K562 (cell line): ENCODE data around the gene CGB8. TPM values are rescaled to one million over a fixed set of nuclear protein-coding genes. Genes with fewer than 3 reads are reported as not detected.
"Not testable (repeated sequence)": the region's sequence is repeated elsewhere in the genome, so short reads cannot be mapped to it uniquely, and the experiment has no call there.

Source experiments
- ATF1 ChIP-seq, 2 experiments: fragments of 450-650 bp in 1 of 2; IDR thresholded peaks; 2 replicates each; pipeline ENCODE4 v1.6.1; 2016; ENCODE audit warnings: missing compliant biosample characterization in 1 of 2, missing genetic modification characterization in 1 of 2
- BDP1 ChIP-seq: IDR thresholded peaks from 3 replicates; pipeline ENCODE4 v1.6.1; 2011; ENCODE audit not compliant: insufficient read length, insufficient read depth
- CC2D1A ChIP-seq: fragments of 450-650 bp; IDR thresholded peaks from 2 replicates; pipeline ENCODE4 v1.6.1; 2017; ENCODE audit warnings: mild to moderate bottlenecking
- CSDE1 ChIP-seq, 2 experiments: fragments of 450-650 bp; IDR thresholded peaks; 2 replicates each; pipeline ENCODE4 v1.6.1; 2016; ENCODE audit warnings: mild to moderate bottlenecking in 1 of 2
- CTCF ChIP-seq, 3 experiments: IDR thresholded peaks in 2 of 3; conservative IDR thresholded peaks in 1 of 3; 2 replicates each; pipeline ENCODE4 v1.5.1; 2011 to 2012; ENCODE audit warnings: low read length in 3 of 3, mild to moderate bottlenecking in 3 of 3, control low read depth in 2 of 3, improper control_type of control experiment in 1 of 3, inconsistent platforms in 1 of 3, low read depth in 1 of 3, mixed read lengths in 1 of 3, moderate library complexity in 1 of 3; ENCODE audit not compliant: insufficient read depth in 2 of 3
- CXXC5 ChIP-seq: fragments of 250-450 bp; sonication (Bioruptor Pico); IDR thresholded peaks from 2 replicates; pipeline ENCODE4 v1.8.0; 2022; ENCODE audit warnings: inconsistent platforms, mild to moderate bottlenecking, moderate library complexity
- HDAC1 ChIP-seq, 2 experiments: fragments of 450-650 bp; IDR thresholded peaks; 2 replicates each; pipeline ENCODE4 v1.6.1; 2016 to 2017; ENCODE audit warnings: inconsistent platforms in 1 of 2, mild to moderate bottlenecking in 1 of 2, moderate library complexity in 1 of 2
- JUN ChIP-seq, 2 experiments: sonication (generic) in 1 of 2; formaldehyde crosslinking in 1 of 2; IDR thresholded peaks; 2 replicates each; pipeline versions ENCODE4 v1.6.1 to v1.8.0; 2012 to 2022; ENCODE audit warnings: borderline replicate concordance in 2 of 2, mild to moderate bottlenecking in 2 of 2, improper control_type of control experiment in 1 of 2, low read depth in 1 of 2, low read length in 1 of 2, missing genetic modification reagents in 1 of 2
- LEF1 ChIP-seq: fragments of 450-650 bp; IDR thresholded peaks from 2 replicates; pipeline ENCODE4 v1.6.1; 2016; ENCODE audit warnings: mild to moderate bottlenecking
- MYC ChIP-seq, 2 experiments: fragments of 250-450 bp in 1 of 2; sonication (Bioruptor Pico) in 1 of 2; IDR thresholded peaks; 2 replicates each; pipeline versions ENCODE4 v1.5.1 to v1.6.1; 2012 to 2021; ENCODE audit warnings: low read depth in 2 of 2, borderline replicate concordance in 1 of 2, improper control_type of control experiment in 1 of 2, low read length in 1 of 2, mild to moderate bottlenecking in 1 of 2, moderate library complexity in 1 of 2
- POLR2H ChIP-seq: IDR thresholded peaks from 2 replicates; pipeline ENCODE4 v1.6.1; 2016; ENCODE audit warnings: missing genetic modification characterization, low read depth, mild to moderate bottlenecking, control low read depth, missing compliant biosample characterization, moderate library complexity
- SMC3 ChIP-seq: conservative IDR thresholded peaks from 2 replicates; pipeline ENCODE4 v1.6.1; 2011; ENCODE audit warnings: low read depth, low read length, improper control_type of control experiment; ENCODE audit not compliant: insufficient read depth
- SP1 ChIP-seq: sonication (generic); formaldehyde crosslinking; IDR thresholded peaks from 2 replicates; pipeline ENCODE4 v1.8.1; 2022; ENCODE audit warnings: mild to moderate bottlenecking, missing genetic modification reagents
- TCF7 ChIP-seq: sonication (generic); IDR thresholded peaks from 2 replicates; pipeline ENCODE4 v1.6.1; 2016; ENCODE audit warnings: antibody characterized with exemption, borderline replicate concordance
- YY1 ChIP-seq, 3 experiments: IDR thresholded peaks; 2 replicates each; pipeline ENCODE4 v1.6.1; 2011; ENCODE audit warnings: low read length in 2 of 3, mild to moderate bottlenecking in 2 of 3, moderate library complexity in 2 of 3, borderline replicate concordance in 1 of 3, control low read depth in 1 of 3, low read depth in 1 of 3; ENCODE audit not compliant: insufficient read depth in 3 of 3, insufficient replicate concordance in 2 of 3, control insufficient read depth in 1 of 3, insufficient read length in 1 of 3; ENCODE audit errors: extremely low read depth in 1 of 3
- polyA plus RNA-seq, 8 experiments: library from polyadenylated mRNA; depleted of rRNA in 4 of 8; stranded (reverse) in 5 of 8; unstranded in 3 of 8; fragments of >200 nt; fragmentation: Nextera tagmentation in 2 of 8; fragmentation: Illumina TruSeq in 1 of 8; extraction: Ambion mirVana in 2 of 8; extraction: Trizol in 1 of 8; gene quantifications; 2 replicates each; pipeline versions ENCODE4 v1.2.1 to v1.2.3, GENCODE V29; 2011 to 2014; ENCODE audit warnings: inconsistent platforms in 1 of 8, missing spikeins in 1 of 8
- total RNA-seq, 7 experiments: library from RNA; depleted of rRNA in 6 of 7; stranded (reverse); fragments of >200 nt in 6 of 7; fragmentation: Illumina TruSeq in 2 of 7; extraction: Trizol in 2 of 7; gene quantifications; 2 replicates each; pipeline versions ENCODE4 v1.2.1 to v1.2.3, GENCODE V29; 2011 to 2021; ENCODE audit warnings: low replicate concordance in 1 of 7
- TF ChIP-seq, protein P1 (sequence below): fragments of 450-650 bp; IDR thresholded peaks from 2 replicates; pipeline ENCODE4 v1.6.1; 2016
- TF ChIP-seq, protein P2 (sequence below): IDR thresholded peaks from 3 replicates; pipeline ENCODE4 v1.6.1; 2011; ENCODE audit warnings: borderline replicate concordance, mild to moderate bottlenecking, moderate library complexity; ENCODE audit not compliant: insufficient read length; ENCODE audit errors: extremely low read depth
- TF ChIP-seq, protein P3 (sequence below): fragments of 450-650 bp; conservative IDR thresholded peaks from 2 replicates; pipeline ENCODE4 v1.6.1; 2016; ENCODE audit warnings: missing genetic modification characterization, low read depth, mild to moderate bottlenecking, control low read depth, missing compliant biosample characterization

CGB8 gene
- total and polyA plus RNA-seq, 9 of the 15 experiments (the other 6 are each of a cell fraction or from before 2014, with no cell fraction given), result not detected

DNA sequence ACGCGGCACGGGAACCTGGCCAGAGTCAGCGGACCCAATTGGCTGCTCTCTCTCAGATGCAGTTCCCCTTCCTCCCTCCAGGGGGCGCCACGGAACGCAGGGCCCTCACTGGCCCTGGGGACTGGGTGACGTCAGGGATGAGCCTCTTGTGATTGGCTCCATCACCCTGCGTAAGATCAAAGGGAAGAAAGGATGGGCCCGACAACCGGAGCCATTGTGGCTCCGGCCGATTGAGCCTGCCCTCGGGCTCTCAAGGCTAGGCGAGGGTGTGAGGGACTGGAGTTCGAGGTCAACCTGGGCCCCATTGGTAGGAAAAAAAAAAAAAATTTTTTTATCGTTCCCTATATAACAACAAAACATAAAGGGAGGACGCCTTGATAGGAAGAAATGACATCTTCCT lies 12.1 kb downstream of the CGB8 start, which contains the start of gene CGB1 (continued):
- TF ChIP-seq CTCF (IDR thresholded peaks at IDR 0.05 in 2 of 3, conservative IDR thresholded peaks at IDR 0.05 in 1 of 3; ENCODE audit: insufficient read depth in 2 of 3, low read depth in 1 of 3, low read length in 3 of 3) (peak; percentile 72 to 93 (median 89)), ATF1 (CRISPR knock-in tag; IDR thresholded peaks at IDR 0.05) (peak; percentile 52; the same call in 1 of the 2 replicates), ATF1 (tag; IDR thresholded peaks at IDR 0.05) (peak; percentile 95), JUN (IDR thresholded peaks at IDR 0.05; ENCODE audit: borderline replicate concordance, low read depth, low read length) (peak; percentile 8; the same call in 1 of the 2 replicates), CSDE1 (IDR thresholded peaks at IDR 0.05) (peak in 1 of 2 experiments; percentile 53; a peak in 1 of 4 replicates), CC2D1A (peak; percentile 30; the same call in 1 of the 2 replicates), CXXC5 (CRISPR knock-in tag) (peak; percentile 90), TCF7 (peak; percentile 99), YY1 (IDR thresholded peaks at IDR 0.05; ENCODE audit: borderline replicate concordance in 1 of 3, control insufficient read depth in 1 of 3, extremely low read depth in 1 of 3, insufficient read depth in 3 of 3, insufficient read length in 1 of 3, insufficient replicate concordance in 2 of 3, low read depth in 1 of 3, low read length in 2 of 3) (peak in 1 of 3 experiments; percentile 26), MYC (IDR thresholded peaks at IDR 0.05; ENCODE audit: low read depth, low read length) (0 out of 2 replicates have a peak, but pooled peaks have one; percentile 18), SMC3 (0 out of 2 replicates have a peak, but pooled peaks have one; percentile 22), BDP1 (peak; percentile 28), HDAC1 (IDR thresholded peaks at IDR 0.05) (peak in 1 of 2 experiments; percentile 61; a peak in 1 of 4 replicates), SP1 (CRISPR knock-in tag) (0 out of 2 replicates have a peak, but pooled peaks have one; percentile 43), POLR2H (tag) (peak; percentile 98), LEF1 (peak; percentile 99)
- TF ChIP-seq JUN (CRISPR knock-in tag; IDR thresholded peaks at IDR 0.05; ENCODE audit: borderline replicate concordance); MYC (CRISPR knock-in tag; IDR thresholded peaks at IDR 0.05; ENCODE audit: borderline replicate concordance, low read depth): not testable (repeated sequence)
- TF ChIP-seq, protein P1, sequence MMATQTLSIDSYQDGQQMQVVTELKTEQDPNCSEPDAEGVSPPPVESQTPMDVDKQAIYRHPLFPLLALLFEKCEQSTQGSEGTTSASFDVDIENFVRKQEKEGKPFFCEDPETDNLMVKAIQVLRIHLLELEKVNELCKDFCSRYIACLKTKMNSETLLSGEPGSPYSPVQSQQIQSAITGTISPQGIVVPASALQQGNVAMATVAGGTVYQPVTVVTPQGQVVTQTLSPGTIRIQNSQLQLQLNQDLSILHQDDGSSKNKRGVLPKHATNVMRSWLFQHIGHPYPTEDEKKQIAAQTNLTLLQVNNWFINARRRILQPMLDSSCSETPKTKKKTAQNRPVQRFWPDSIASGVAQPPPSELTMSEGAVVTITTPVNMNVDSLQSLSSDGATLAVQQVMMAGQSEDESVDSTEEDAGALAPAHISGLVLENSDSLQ, result 0 out of 2 replicates have a peak, but pooled peaks have one; percentile 10
- TF ChIP-seq, protein P2, sequence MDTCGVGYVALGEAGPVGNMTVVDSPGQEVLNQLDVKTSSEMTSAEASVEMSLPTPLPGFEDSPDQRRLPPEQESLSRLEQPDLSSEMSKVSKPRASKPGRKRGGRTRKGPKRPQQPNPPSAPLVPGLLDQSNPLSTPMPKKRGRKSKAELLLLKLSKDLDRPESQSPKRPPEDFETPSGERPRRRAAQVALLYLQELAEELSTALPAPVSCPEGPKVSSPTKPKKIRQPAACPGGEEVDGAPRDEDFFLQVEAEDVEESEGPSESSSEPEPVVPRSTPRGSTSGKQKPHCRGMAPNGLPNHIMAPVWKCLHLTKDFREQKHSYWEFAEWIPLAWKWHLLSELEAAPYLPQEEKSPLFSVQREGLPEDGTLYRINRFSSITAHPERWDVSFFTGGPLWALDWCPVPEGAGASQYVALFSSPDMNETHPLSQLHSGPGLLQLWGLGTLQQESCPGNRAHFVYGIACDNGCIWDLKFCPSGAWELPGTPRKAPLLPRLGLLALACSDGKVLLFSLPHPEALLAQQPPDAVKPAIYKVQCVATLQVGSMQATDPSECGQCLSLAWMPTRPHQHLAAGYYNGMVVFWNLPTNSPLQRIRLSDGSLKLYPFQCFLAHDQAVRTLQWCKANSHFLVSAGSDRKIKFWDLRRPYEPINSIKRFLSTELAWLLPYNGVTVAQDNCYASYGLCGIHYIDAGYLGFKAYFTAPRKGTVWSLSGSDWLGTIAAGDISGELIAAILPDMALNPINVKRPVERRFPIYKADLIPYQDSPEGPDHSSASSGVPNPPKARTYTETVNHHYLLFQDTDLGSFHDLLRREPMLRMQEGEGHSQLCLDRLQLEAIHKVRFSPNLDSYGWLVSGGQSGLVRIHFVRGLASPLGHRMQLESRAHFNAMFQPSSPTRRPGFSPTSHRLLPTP, result peak; percentile 17
- TF ChIP-seq, protein P3, sequence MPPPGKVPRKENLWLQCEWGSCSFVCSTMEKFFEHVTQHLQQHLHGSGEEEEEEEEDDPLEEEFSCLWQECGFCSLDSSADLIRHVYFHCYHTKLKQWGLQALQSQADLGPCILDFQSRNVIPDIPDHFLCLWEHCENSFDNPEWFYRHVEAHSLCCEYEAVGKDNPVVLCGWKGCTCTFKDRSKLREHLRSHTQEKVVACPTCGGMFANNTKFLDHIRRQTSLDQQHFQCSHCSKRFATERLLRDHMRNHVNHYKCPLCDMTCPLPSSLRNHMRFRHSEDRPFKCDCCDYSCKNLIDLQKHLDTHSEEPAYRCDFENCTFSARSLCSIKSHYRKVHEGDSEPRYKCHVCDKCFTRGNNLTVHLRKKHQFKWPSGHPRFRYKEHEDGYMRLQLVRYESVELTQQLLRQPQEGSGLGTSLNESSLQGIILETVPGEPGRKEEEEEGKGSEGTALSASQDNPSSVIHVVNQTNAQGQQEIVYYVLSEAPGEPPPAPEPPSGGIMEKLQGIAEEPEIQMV (tag), result 0 out of 2 replicates have a peak, but pooled peaks have one; percentile 46
